Activated T-cell treated with anti-CD3 and anti-CD28 coated beads, Interleukin-2, amount 50 U/mL, for 24 hours (primary cell): ENCODE data around the gene ABCA2.
"Not testable (repeated sequence)": the region's sequence is repeated elsewhere in the genome, so short reads cannot be mapped to it uniquely, and the experiment has no call there.

Source experiments
- DNase-seq: peaks from one replicate; pipeline ENCODE4 v3.0.0-alpha.2; 2020
- H3K27ac Mint-ChIP-seq: 2 replicates; pipeline ENCODE4 v1.8.0; 2020; ENCODE audit warnings: mild to moderate bottlenecking, mixed read lengths
- H3K27me3 Mint-ChIP-seq: 2 replicates; pipeline ENCODE4 v1.8.0; 2020; ENCODE audit warnings: mixed read lengths
- H3K36me3 Mint-ChIP-seq: 2 replicates; pipeline ENCODE4 v1.8.0; 2020; ENCODE audit warnings: low read depth, mixed read lengths
- H3K4me1 Mint-ChIP-seq: 2 replicates; pipeline ENCODE4 v1.8.0; 2020; ENCODE audit warnings: low read depth, mixed read lengths
- H3K4me3 Mint-ChIP-seq: 2 replicates; pipeline ENCODE4 v1.8.0; 2020; ENCODE audit warnings: mild to moderate bottlenecking, moderate library complexity, mixed read lengths
- H3K9me3 Mint-ChIP-seq: 2 replicates; pipeline ENCODE4 v1.8.0; 2020; ENCODE audit warnings: mixed read lengths

ABCA2 gene

GRCh38 chr9:137044037-137044436, 16.0 kb upstream of the ABCA2 start:
- Mint-ChIP-seq H3K4me3 (no peak overlapping the region), H3K27me3 (peaks cover 43% of the 10 kb centered on the region), H3K27ac (no peak overlapping the region), H3K9me3 (no peaks in the 10 kb centered on the region), H3K36me3 (no peaks in the 10 kb centered on the region), H3K4me1 (peaks cover 18% of the 10 kb centered on the region)
- no peak for DNase-seq

DNA sequence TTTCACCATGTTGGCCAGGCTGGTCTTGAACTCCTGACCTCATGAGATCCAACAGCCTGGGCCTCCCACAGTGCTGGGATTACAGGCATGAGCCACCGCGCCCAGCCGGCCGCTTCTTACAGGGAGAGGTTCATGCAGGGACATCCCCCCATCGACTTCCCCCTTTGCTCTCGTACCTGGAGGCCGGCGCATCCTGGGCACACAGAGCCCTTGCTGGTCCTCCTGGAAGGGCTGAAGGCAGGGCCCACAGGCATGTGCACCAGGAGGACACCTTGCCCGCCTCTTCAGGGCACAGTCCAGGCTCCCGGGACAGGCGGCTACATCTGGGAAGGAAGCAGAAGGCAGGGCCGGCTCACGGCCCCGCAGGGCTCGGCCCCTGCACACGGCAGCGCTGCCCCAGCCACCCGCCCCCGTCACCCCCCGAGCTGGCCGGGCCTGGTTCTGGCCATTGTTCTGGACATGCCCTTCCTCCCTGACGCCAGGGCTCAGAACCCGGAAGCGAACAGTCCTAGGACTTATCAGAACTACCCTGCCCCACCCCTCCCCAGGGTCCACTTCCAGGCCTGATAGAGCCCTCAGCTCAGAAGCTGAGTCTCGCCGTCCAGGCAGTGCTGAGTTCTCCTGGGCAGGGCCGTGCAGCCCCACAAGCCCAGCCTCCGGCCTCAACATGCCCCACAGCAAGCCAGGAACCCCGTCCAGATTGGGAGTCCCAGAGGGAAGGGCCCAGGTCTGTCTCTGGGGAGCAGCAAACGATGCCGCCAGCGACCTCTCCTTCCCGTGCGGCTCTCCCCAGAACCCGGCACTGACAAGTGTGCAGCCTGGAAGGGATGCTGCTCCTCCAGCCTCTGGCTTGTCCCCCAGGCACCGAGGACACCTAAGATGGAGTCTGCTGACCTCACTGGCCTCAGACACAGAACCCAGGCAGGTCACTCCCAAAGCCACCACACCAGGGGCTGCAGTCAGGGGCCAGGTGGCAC, 15.0 kb upstream of the ABCA2 start:
- no peak overlapping the region for H3K4me3 Mint-ChIP-seq
- peaks cover 38% of the 10 kb centered on the region for H3K27me3 Mint-ChIP-seq
- peaks cover 2% of the 10 kb centered on the region for H3K36me3 Mint-ChIP-seq
- no peaks in the 10 kb centered on the region for H3K9me3 Mint-ChIP-seq
- no peak for DNase-seq
- peaks cover 18% of the 10 kb centered on the region for H3K4me1 Mint-ChIP-seq
- no peak overlapping the region for H3K27ac Mint-ChIP-seq

GRCh38 chr9:137041124-137041523, 13.1 kb upstream of the ABCA2 start:
- peaks cover 2% of the 10 kb centered on the region for H3K36me3 Mint-ChIP-seq
- H3K4me3 Mint-ChIP-seq = no peak overlapping the region
- peaks cover 22% of the 10 kb centered on the region for H3K27me3 Mint-ChIP-seq
- H3K4me1 Mint-ChIP-seq = peaks cover 15% of the 10 kb centered on the region
- no peaks in the 10 kb centered on the region for H3K9me3 Mint-ChIP-seq
- no peak for DNase-seq
- no peak overlapping the region for H3K27ac Mint-ChIP-seq

GRCh38 chr9:137040568-137040967, 12.5 kb upstream of the ABCA2 start:
- peaks cover 15% of the 10 kb centered on the region for H3K4me1 Mint-ChIP-seq
- H3K36me3 Mint-ChIP-seq = peaks cover 2% of the 10 kb centered on the region
- H3K4me3 Mint-ChIP-seq = no peak overlapping the region
- no peak overlapping the region for H3K27ac Mint-ChIP-seq
- no peak for DNase-seq
- H3K27me3 Mint-ChIP-seq = peaks cover 22% of the 10 kb centered on the region
- H3K9me3 Mint-ChIP-seq = no peaks in the 10 kb centered on the region

GRCh38 chr9:137039611-137040366, 11.8 kb upstream of the ABCA2 start:
- H3K27me3 Mint-ChIP-seq = peaks cover 16% of the 10 kb centered on the region
- no peaks in the 10 kb centered on the region for H3K9me3 Mint-ChIP-seq
- peaks cover 2% of the 10 kb centered on the region for H3K36me3 Mint-ChIP-seq
- H3K4me3 Mint-ChIP-seq = no peak overlapping the region
- peaks cover 14% of the 10 kb centered on the region for H3K4me1 Mint-ChIP-seq
- no peak for DNase-seq
- H3K27ac Mint-ChIP-seq = no peak overlapping the region

DNA sequence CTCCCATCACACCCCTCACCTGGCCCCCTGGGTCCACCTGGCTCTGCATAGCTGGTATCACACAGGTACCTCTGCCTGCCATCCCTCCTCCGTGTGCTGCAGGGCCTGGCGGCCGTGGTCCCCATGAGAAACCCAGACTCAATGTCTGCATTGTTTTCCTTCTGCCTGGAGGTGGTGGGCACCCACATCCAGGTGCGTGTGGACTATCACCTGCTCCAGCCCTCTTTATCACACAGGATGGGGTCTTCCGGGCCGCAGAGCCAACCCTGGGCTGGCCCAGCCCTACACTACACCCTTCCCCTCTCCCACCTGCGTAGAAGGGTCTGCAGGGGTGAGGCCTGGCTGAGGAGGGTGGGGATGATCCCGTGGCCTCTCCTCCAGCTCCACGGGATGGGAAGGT, 10.9 kb upstream of the ABCA2 start:
- H3K4me3 Mint-ChIP-seq = no peak overlapping the region
- H3K27ac Mint-ChIP-seq = no peak overlapping the region
- peaks cover 8% of the 10 kb centered on the region for H3K27me3 Mint-ChIP-seq
- peaks cover 2% of the 10 kb centered on the region for H3K36me3 Mint-ChIP-seq
- no peaks in the 10 kb centered on the region for H3K9me3 Mint-ChIP-seq
- peaks cover 12% of the 10 kb centered on the region for H3K4me1 Mint-ChIP-seq
- no peak for DNase-seq

- no peak overlapping the region for H3K27ac Mint-ChIP-seq
- DNase-seq = no peak
- peaks cover 2% of the 10 kb centered on the region for H3K36me3 Mint-ChIP-seq
- no peaks in the 10 kb centered on the region for H3K9me3 Mint-ChIP-seq
- H3K27me3 Mint-ChIP-seq = no peaks in the 10 kb centered on the region
- H3K4me3 Mint-ChIP-seq = no peak overlapping the region
- H3K4me1 Mint-ChIP-seq = peaks cover 20% of the 10 kb centered on the region
Measured at GRCh38 chr9:137037483-137037882, 9.4 kb upstream of the ABCA2 start.

DNA sequence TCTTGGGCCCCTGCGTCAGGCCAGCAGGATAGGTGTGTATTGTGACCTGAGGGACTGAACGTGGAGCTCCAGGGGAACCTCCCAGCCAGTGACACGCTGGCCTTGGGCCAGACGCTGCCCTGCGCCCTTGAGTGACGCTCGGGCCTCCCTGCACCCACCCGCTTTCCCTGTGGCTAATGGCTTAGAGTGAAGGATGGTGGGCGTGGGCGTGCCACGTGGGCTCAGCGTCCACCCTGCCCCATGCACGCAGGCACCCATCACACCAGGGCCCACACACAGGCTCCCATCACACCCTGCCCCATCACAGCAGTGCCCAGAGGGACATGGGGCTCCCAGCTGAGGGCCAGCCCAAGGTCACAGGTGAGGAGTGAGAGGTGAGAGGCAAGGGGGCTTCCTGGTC, 9.0 kb upstream of the ABCA2 start:
- Mint-ChIP-seq H3K4me1 (peaks cover 23% of the 10 kb centered on the region), H3K27me3 (no peaks in the 10 kb centered on the region), H3K4me3 (no peak overlapping the region), H3K27ac (no peak overlapping the region), H3K9me3 (no peaks in the 10 kb centered on the region), H3K36me3 (peaks cover 2% of the 10 kb centered on the region)
- DNase-seq = no peak

GRCh38 chr9:137035937-137036336, 7.9 kb upstream of the ABCA2 start:
- Mint-ChIP-seq H3K4me1 (peaks cover 29% of the 10 kb centered on the region), H3K9me3 (no peaks in the 10 kb centered on the region), H3K36me3 (peaks cover 2% of the 10 kb centered on the region), H3K4me3 (no peak overlapping the region), H3K27me3 (no peaks in the 10 kb centered on the region), H3K27ac (no peak overlapping the region)
- no peak for DNase-seq

DNA sequence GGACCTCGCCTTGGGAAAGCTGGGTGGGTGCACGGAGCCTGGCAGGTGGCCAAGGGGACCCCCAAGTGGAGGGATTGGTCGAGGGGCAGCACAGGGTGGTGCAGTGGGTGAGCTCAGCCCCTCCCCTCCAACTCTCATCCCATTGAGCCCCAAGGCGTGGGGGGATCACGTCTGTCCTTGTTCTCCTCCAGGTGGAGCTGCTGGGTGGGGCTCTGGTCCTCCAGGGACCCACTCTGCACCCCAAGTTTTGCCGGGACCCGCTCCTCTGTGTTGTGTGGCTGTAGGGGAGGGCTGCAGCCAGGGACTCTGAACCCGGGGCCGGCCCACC, 7.4 kb upstream of the ABCA2 start:
- H3K27me3 Mint-ChIP-seq = no peaks in the 10 kb centered on the region
- DNase-seq = no peak

GRCh38 chr9:137034709-137035506, 6.9 kb upstream of the ABCA2 start:
- DNase-seq = peak; percentile 90
- no peaks in the 10 kb centered on the region for H3K27me3 Mint-ChIP-seq
- H3K36me3 Mint-ChIP-seq = peaks cover 2% of the 10 kb centered on the region
- H3K9me3 Mint-ChIP-seq = no peaks in the 10 kb centered on the region
- peak overlapping the region; percentile 65 for H3K4me3 Mint-ChIP-seq
- peaks cover 39% of the 10 kb centered on the region for H3K4me1 Mint-ChIP-seq
- peak overlapping the region; percentile 89 for H3K27ac Mint-ChIP-seq

More for the DNA sequence above, 7.4 kb upstream of the ABCA2 start:
- no peak overlapping the region for H3K4me3 Mint-ChIP-seq
- no peaks in the 10 kb centered on the region for H3K9me3 Mint-ChIP-seq
- H3K36me3 Mint-ChIP-seq = peaks cover 2% of the 10 kb centered on the region
- no peak overlapping the region for H3K27ac Mint-ChIP-seq
- peaks cover 34% of the 10 kb centered on the region for H3K4me1 Mint-ChIP-seq

- H3K27ac Mint-ChIP-seq = peak overlapping the region; percentile 89
- no peaks in the 10 kb centered on the region for H3K9me3 Mint-ChIP-seq
- peak overlapping the region; percentile 65 for H3K4me3 Mint-ChIP-seq
- DNase-seq = no peak
- no peaks in the 10 kb centered on the region for H3K27me3 Mint-ChIP-seq
- H3K4me1 Mint-ChIP-seq = peaks cover 47% of the 10 kb centered on the region
- H3K36me3 Mint-ChIP-seq = peaks cover 2% of the 10 kb centered on the region
Measured at GRCh38 chr9:137034039-137034708, 6.1 kb upstream of the ABCA2 start.

DNA sequence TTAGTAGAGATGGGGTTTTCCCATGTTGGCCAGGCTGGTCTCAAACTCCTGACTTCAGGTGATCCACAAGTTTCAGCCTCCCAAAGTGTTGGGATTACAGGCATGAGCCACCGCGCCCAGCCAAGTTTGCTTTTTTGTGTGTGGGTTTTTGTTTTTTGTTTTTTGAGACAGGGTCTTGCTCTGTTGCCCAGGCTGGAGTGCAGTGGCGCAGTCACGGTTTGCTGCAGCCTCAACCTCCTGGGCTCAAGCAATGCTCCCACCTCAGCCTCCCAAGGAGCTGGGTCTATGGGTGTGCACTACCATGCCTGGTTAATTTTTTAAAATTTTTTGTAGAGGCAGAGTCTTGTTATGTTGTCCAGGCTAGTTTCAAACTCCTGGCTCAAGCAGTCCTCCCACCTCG, 5.4 kb upstream of the ABCA2 start:
- not testable (repeated sequence) for H3K4me3 Mint-ChIP-seq, H3K9me3 Mint-ChIP-seq, H3K27ac Mint-ChIP-seq, H3K36me3 Mint-ChIP-seq, DNase-seq, H3K27me3 Mint-ChIP-seq
- H3K4me1 Mint-ChIP-seq = peaks cover 54% of the 10 kb centered on the region

- Mint-ChIP-seq H3K4me1 (peaks cover 54% of the 10 kb centered on the region), H3K36me3 (no peaks in the 10 kb centered on the region), H3K9me3 (no peaks in the 10 kb centered on the region), H3K27me3 (no peaks in the 10 kb centered on the region), H3K4me3 (peak overlapping the region; percentile 36), H3K27ac (no peak overlapping the region)
- DNase-seq = no peak
Measured at GRCh38 chr9:137032858-137033257, 4.8 kb upstream of the ABCA2 start.
